SHP77 (cell line): ENCODE results near the gene NLRP14.
A peak's percentile ranks its signal among the peaks of the same experiment; 100 is the strongest.

Source experiments
- DNase-seq, 2 experiments: peaks; one replicate each; lab custom pipeline; 2025; lab: John Stamatoyannopoulos, UW

Gene NLRP14, protein sequence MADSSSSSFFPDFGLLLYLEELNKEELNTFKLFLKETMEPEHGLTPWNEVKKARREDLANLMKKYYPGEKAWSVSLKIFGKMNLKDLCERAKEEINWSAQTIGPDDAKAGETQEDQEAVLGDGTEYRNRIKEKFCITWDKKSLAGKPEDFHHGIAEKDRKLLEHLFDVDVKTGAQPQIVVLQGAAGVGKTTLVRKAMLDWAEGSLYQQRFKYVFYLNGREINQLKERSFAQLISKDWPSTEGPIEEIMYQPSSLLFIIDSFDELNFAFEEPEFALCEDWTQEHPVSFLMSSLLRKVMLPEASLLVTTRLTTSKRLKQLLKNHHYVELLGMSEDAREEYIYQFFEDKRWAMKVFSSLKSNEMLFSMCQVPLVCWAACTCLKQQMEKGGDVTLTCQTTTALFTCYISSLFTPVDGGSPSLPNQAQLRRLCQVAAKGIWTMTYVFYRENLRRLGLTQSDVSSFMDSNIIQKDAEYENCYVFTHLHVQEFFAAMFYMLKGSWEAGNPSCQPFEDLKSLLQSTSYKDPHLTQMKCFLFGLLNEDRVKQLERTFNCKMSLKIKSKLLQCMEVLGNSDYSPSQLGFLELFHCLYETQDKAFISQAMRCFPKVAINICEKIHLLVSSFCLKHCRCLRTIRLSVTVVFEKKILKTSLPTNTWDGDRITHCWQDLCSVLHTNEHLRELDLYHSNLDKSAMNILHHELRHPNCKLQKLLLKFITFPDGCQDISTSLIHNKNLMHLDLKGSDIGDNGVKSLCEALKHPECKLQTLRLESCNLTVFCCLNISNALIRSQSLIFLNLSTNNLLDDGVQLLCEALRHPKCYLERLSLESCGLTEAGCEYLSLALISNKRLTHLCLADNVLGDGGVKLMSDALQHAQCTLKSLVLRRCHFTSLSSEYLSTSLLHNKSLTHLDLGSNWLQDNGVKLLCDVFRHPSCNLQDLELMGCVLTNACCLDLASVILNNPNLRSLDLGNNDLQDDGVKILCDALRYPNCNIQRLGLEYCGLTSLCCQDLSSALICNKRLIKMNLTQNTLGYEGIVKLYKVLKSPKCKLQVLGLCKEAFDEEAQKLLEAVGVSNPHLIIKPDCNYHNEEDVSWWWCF

GRCh38 chr11:7020183-7020917 lies at the start of gene NLRP14, which contains the start of gene ZNF214:
TSS of gene NLRP14 (plus strand) at chr11:7020479. CDS start at chr11:7038587, 18,108 bp downstream.
TSS of gene ZNF214 (minus strand) at chr11:7020346. CDS start at chr11:7002835, 17,511 bp downstream.
- DNase-seq: peak; percentile 61 to 77

DNA sequence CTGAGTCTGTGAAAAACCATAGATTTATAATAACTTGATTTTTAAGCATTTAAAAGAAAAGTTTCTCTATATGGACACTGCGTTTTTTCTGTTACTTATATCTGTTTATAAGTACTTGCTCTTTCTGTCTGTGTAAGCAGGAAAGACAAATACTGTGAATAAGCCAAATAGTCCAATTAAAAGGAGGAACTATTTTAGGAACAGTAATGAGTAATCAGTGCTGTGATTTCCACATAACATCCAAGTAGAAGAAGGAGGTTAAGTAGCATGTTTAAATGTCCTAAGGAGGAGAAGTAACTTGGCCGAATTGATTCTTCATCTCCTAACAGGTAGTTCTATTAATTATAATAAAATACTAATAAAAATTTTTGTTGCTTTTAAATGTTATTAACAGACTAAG lies 40.9 kb upstream of the NLRP14 start:
- DNase-seq: no peak

DNA sequence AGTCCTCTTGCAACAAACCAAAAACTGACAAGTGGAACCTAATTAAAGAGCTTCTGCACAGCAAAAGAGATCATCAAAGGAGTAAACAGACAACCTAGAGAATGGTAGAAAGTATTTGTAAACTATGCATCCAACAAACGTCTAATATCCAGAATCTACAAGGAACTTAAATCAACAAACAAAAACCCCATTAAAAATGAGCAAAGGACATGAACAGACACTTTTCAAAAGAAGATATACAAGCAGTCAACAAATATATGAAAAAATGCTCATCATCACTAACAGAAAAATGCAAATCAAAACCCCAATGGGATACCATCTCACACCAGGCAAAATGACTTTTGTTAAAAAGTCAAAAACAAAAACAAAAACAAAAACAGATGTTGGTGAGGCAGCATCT lies 33.8 kb upstream of the NLRP14 start:
- no peak for DNase-seq

DNA sequence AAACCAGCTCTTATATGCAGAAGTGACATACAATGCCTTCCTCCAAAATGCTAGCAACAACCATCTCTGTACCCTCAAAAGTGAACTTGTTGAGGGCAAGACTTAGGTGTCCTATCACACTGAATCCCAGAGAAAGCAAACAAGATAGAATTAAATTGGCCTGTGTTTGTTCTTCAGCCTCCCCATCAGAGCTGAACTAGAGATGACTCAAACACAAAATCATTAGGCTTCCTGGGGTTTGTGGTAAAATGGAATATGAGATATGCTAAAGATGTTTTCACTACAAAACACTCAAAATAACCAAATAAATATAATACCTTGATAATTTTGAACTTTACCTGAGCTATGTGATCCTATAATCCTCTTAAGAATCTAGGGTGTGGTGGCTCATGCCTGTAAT lies 31.8 kb upstream of the NLRP14 start:
- DNase-seq: no peak

DNA sequence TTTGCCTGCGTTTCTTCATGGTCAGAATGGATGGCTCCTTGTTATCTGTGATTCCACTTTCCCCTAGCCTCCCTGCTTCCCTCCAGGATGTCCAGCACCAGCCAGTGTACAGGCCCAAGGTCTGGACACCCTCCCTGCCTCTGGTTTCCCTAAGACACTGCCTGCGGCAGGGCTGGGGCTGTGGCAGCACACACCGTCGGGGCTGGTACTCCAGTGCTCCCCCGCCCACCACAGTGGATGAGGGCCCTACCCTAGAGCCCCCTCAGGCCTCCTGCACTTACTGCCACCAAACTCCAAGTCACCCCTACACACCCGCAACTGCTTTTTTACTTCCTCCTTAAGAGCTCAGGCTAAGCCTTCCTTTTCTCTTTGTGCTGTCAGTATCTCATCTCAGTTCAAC lies 29.1 kb upstream of the NLRP14 start:
- DNase-seq: no peak

DNA sequence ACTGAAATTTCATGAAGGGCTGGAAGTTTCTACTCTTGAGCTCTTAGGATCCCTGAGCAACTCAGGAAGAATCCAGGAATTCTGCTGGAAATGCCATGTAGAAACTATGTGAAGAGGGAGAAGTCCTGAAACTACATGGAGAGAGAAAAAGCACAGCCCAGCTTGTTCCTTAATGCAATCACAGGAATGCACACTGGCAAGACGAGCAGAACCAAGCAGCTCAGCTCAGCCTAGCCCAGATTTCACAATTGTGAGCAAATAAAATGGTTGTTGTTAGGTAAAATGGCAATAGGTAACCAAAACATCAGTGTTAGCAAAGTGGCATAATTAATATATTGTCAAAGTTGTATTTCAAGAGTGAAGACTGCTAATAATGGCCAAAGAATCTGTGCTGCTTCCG lies 28.3 kb upstream of the NLRP14 start:
- DNase-seq: no peak

GRCh38 chr11:6992457-6993417 lies 27.5 kb upstream of the NLRP14 start:
- DNase-seq: no peak

GRCh38 chr11:6995703-6996102 lies 24.6 kb upstream of the NLRP14 start:
- DNase-seq: no peak

DNA sequence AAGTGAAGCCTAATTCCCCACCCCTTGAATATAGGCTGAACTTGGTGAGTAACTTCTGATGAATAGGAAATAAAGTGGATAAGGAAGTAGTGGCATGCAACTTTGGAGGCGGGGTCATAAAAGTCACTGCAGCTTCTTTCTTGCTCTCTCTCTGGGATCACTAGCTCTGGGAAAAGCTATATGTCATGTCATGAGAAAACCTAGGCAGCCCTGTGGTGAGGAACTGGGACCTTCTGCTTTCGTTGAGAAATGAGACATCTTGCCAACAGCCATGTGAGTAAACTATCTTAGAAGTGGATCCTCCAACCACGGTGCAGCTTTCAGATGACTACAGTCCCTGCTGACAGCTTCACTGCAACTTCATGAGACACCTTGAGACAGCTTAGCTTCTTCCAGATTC lies 15.8 kb upstream of the NLRP14 start:
- DNase-seq: no peak

DNA sequence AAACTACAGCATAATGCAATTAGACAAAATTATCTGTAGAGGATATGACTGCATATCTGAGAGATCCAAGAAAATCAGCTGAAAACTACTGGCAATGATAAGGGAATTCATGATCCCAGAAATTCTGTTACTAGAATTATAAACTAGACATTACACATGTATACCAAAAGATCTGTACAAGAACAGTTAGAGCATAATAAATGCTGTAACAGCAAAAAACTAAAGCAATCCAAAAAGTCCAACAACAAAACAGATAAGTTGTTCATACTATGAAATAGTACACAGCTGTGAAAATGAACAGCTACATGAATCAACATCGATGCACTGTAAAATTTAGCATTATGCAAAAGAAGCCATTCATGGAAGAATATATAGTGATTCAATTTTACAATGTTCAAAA lies 6.2 kb upstream of the NLRP14 start:
- no peak for DNase-seq

- no peak for DNase-seq
Observed at GRCh38 chr11:7016011-7016410, 4.3 kb upstream of the NLRP14 start.

DNA sequence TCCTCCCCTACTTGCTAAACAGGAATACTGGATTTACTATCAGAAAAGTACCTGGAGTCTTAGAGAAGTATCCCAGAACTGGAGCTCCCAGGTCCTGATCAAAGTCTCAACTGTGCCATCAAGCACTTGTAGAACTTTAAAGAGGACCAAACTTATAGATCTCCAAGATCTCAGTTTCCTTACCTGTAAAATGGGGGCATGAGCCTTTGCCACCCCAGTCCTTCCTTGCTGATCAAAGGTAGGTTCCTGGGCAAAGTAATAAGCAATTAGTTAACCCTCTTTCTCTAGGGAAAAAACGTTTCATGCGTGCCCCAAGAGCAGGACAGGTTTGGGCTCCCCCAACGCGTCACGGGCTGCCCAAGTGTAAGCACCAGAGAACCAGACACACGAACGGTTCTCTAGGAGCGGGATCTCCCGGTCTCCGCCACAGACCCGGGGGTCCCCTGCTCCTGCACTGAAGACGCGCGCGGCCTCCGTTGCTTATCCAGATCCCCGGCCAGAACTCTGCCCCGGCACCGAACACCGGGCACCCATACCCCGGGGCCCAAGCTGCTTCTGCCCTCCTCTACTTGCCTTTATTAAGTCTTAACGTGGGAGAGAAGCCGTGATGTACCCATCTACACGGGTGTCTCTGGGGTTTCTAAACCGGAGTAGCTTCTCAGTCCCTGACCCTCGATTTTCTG lies 638 bp upstream of the NLRP14 start:
- no peak for DNase-seq

GRCh38 chr11:7021318-7021717 lies 1.0 kb downstream of the NLRP14 start:
- no peak for DNase-seq

- no peak for DNase-seq
Observed at GRCh38 chr11:7028141-7028540, 7.9 kb downstream of the NLRP14 start.

GRCh38 chr11:7030836-7031235 lies 10.6 kb downstream of the NLRP14 start:
- DNase-seq: no peak

DNA sequence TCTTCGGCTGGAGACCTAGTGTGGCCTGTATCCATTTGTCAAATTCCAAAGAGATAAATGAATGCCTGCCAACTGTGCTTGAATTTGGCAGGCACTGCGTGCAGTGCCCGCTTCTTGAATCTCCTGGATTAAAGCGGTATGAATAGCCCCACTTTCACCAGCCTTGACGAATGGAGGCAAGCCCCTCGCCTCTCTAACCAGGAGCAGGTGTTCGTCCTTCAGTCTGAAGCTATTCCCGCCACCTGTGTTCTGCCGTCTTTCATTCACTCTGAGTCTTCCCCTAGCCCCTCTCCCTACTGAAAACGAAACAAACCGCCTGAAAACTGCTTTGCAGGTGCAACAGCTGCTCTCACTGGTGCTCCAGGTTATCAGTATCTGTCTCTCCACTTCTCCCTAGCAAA lies 11.2 kb downstream of the NLRP14 start:
- DNase-seq: no peak

DNA sequence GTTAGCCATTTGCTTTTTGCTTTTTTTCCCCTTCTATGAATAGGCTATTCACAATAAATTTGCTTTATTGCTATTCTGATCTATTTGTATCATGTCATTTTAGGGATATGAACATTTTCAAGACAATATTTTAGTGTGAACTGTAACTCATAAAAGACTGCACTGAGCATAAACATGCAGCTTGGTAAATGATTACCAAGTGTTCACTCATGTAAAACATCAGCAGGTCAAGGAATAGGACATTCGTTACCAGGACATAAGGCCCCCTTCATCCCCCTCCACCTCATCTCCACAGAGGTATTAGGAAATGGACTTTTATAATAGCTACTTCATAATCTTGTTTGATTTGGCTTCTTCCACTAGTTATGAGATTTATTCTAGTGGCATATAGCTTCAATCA lies 12.4 kb downstream of the NLRP14 start:
- DNase-seq: no peak

GRCh38 chr11:7034019-7034418 lies 13.7 kb downstream of the NLRP14 start:
- no peak for DNase-seq

DNA sequence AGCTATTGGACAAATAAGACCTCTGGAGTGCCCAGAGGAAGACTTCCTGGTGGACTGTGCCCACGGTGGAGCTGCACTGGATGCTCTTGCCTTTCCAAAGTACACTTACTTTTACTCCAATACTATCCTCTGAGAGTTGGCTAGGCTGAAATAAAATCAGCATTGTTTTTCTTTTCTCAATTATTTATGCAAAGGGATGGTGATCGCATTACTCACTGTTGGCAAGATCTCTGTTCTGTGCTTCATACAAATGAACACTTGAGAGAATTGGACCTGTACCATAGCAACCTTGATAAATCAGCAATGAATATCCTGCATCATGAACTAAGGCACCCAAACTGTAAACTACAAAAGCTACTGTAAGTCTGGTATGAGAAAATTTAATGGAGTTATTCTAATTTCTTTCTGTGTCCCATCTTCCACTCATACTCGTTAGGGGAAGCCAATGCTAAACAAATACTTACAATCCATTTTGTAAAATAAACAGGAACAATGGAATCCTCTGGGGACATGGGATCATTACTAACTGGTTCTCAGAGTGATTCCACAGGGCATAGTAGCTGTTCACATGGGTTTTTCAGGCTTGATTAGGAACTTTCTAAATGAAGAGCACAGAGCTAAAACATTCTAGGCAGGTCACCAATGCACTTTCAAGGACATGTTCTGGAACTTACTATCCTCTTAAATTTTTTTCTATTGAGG lies 26.3 kb downstream of the NLRP14 start:
- DNase-seq: no peak
